DOHH2 (cell line): ENCODE data around the gene RAPGEF1.

ENCODE experiments used
- H3F3A ChIP-seq: fragments of 200-600 bp; sonication (generic), shearing (Covaris generic); 2 replicates; pipeline ENCODE4 v1.6.0; 2016; ENCODE audit warnings: antibody characterized with exemption, mild to moderate bottlenecking; ENCODE audit not compliant: control insufficient read depth, insufficient read depth
- H3K27ac ChIP-seq: fragments of 200-600 bp; sonication (generic); 2 replicates; pipeline ENCODE4 v1.5.1; 2014; ENCODE audit warnings: low read depth, mild to moderate bottlenecking, low read length, moderate library complexity
- H3K27me3 ChIP-seq: fragments of 200-600 bp; sonication (generic); 2 replicates; pipeline ENCODE4 v1.6.1; 2014; ENCODE audit warnings: mild to moderate bottlenecking, low read length, mixed read lengths; ENCODE audit not compliant: control insufficient read depth
- H3K36me3 ChIP-seq: fragments of 200-600 bp; sonication (generic); 2 replicates; pipeline ENCODE4 v1.6.1; 2014; ENCODE audit warnings: mild to moderate bottlenecking, low read length, moderate library complexity, mixed read lengths; ENCODE audit not compliant: control insufficient read depth
- H3K4me1 ChIP-seq: fragments of 200-600 bp; sonication (generic); 2 replicates; pipeline ENCODE4 v1.6.1; 2014; ENCODE audit warnings: mild to moderate bottlenecking, low read length, mixed read lengths; ENCODE audit not compliant: control insufficient read depth
- H3K4me2 ChIP-seq: fragments of 200-600 bp; sonication (generic); 2 replicates; pipeline ENCODE4 v1.6.0; 2014; ENCODE audit warnings: mild to moderate bottlenecking, low read length, moderate library complexity
- H3K4me3 ChIP-seq: fragments of 200-600 bp; sonication (generic); 2 replicates; pipeline ENCODE4 v1.5.1; 2014; ENCODE audit warnings: mild to moderate bottlenecking, low read length, mixed read lengths
- H3K79me2 ChIP-seq: fragments of 200-600 bp; sonication (generic); 2 replicates; pipeline ENCODE4 v1.6.1; 2014; ENCODE audit warnings: mild to moderate bottlenecking, low read length, mixed read lengths; ENCODE audit not compliant: control insufficient read depth
- H3K9me2 ChIP-seq: fragments of 200-600 bp; sonication (generic); replicated peaks from 2 replicates; pipeline ENCODE4 v1.6.1; 2014; ENCODE audit warnings: mild to moderate bottlenecking, low read length, mixed read lengths; ENCODE audit not compliant: control insufficient read depth
- H3K9me3 ChIP-seq: fragments of 200-600 bp; sonication (generic); 2 replicates; pipeline ENCODE4 v1.6.1; 2014; ENCODE audit warnings: antibody characterized with exemption, low read length, mixed read lengths; ENCODE audit not compliant: control insufficient read depth, insufficient read depth
- H4K20me1 ChIP-seq: fragments of 200-600 bp; sonication (generic); 2 replicates; pipeline ENCODE4 v1.6.0; 2014; ENCODE audit warnings: low read depth, mild to moderate bottlenecking, antibody characterized with exemption, low read length, moderate library complexity; ENCODE audit not compliant: control insufficient read depth, insufficient read depth
- CTCF ChIP-seq: fragments of 200-600 bp; sonication (generic); IDR thresholded peaks from one replicate; pipeline ENCODE4 v1.5.1; 2014; ENCODE audit warnings: antibody characterized with exemption, mild to moderate bottlenecking, low read depth, low read length; ENCODE audit not compliant: poor library complexity, severe bottlenecking
- EZH2phosphoT487 ChIP-seq: fragments of 200-600 bp; sonication (generic); IDR thresholded peaks from 2 replicates; pipeline ENCODE4 v1.6.1; 2017; ENCODE audit warnings: borderline replicate concordance, mild to moderate bottlenecking, antibody characterized with exemption, low read length, moderate library complexity, mixed read lengths

The RAPGEF1 gene

GRCh38 chr9:131670247-131671132 lies 69.4 kb downstream of the RAPGEF1 start:
- no peaks in the 10 kb centered on the region for H3K9me2 ChIP-seq
- H3K9me3 ChIP-seq, result no peaks in the 10 kb centered on the region
- H3K79me2 ChIP-seq, result peaks cover 100% of the 10 kb centered on the region
- H3K36me3 ChIP-seq, result peaks cover 61% of the 10 kb centered on the region
- H3K4me1 ChIP-seq, result peaks cover 100% of the 10 kb centered on the region
- H3K27ac ChIP-seq, result peak overlapping the region; percentile 80
- H4K20me1 ChIP-seq, result peaks cover 8% of the 10 kb centered on the region
- H3K27me3 ChIP-seq, result no peaks in the 10 kb centered on the region
- peaks cover 6% of the 10 kb centered on the region for H3F3A ChIP-seq
- peak overlapping the region; percentile 91 for H3K4me2 ChIP-seq
- H3K4me3 ChIP-seq, result peak overlapping the region; percentile 56
- TF ChIP-seq EZH2phosphoT487 (no peak), CTCF (no peak)

GRCh38 chr9:131669269-131670157 lies 70.4 kb downstream of the RAPGEF1 start:
- peaks cover 13% of the 10 kb centered on the region for H3F3A ChIP-seq
- H3K79me2 ChIP-seq, result peaks cover 100% of the 10 kb centered on the region
- H4K20me1 ChIP-seq, result peaks cover 8% of the 10 kb centered on the region
- H3K9me3 ChIP-seq, result no peaks in the 10 kb centered on the region
- H3K27ac ChIP-seq, result peak overlapping the region; percentile 80
- H3K36me3 ChIP-seq, result peaks cover 58% of the 10 kb centered on the region
- TF ChIP-seq EZH2phosphoT487, result no peak
- TF ChIP-seq CTCF, result no peak
- H3K4me1 ChIP-seq, result peaks cover 98% of the 10 kb centered on the region
- H3K9me2 ChIP-seq, result no peaks in the 10 kb centered on the region
- H3K4me3 ChIP-seq, result peak overlapping the region; percentile 56
- H3K27me3 ChIP-seq, result no peaks in the 10 kb centered on the region
- peak overlapping the region; percentile 91 for H3K4me2 ChIP-seq

- no peaks in the 10 kb centered on the region for H3K27me3 ChIP-seq
- peak overlapping the region; percentile 56 for H3K4me3 ChIP-seq
- H3K79me2 ChIP-seq, result peaks cover 99% of the 10 kb centered on the region
- TF ChIP-seq EZH2phosphoT487 (no peak), CTCF (peak; percentile 32)
- peaks cover 14% of the 10 kb centered on the region for H3F3A ChIP-seq
- H3K9me2 ChIP-seq, result no peaks in the 10 kb centered on the region
- H3K27ac ChIP-seq, result peak overlapping the region; percentile 80
- peaks cover 50% of the 10 kb centered on the region for H3K36me3 ChIP-seq
- H4K20me1 ChIP-seq, result peaks cover 8% of the 10 kb centered on the region
- peak overlapping the region; percentile 91 for H3K4me2 ChIP-seq
- peaks cover 95% of the 10 kb centered on the region for H3K4me1 ChIP-seq
- no peaks in the 10 kb centered on the region for H3K9me3 ChIP-seq
These were observed 71.2 kb downstream of the RAPGEF1 start for GRCh38 chr9:131668439-131669268.
